HEK293T (cell line): ENCODE results near the gene TGM4.

Source experiments
- CTCF ChIA-PET: fragments of 350-600 bp; formaldehyde crosslinking; extraction: SDS; loops from one replicate; lab custom pipeline; 2021; ENCODE audit warnings: antibody characterized with exemption, inconsistent platforms; lab: Yijun Ruan, JAX
- POLR2A ChIA-PET: fragments of 350-600 bp; formaldehyde crosslinking; extraction: SDS; loops from one replicate; lab custom pipeline; 2020; ENCODE audit warnings: antibody characterized with exemption, inconsistent platforms; lab: Yijun Ruan, JAX
- DNase-seq: peaks from one replicate; pipeline ENCODE4 v3.0.0; 2012; ENCODE audit warnings: mixed read lengths; ENCODE audit errors: extremely low spot score
- ARNT ChIP-seq: fragments of 450-650 bp; IDR thresholded peaks from 2 replicates; pipeline ENCODE4 v1.6.1; 2017; ENCODE audit warnings: mild to moderate bottlenecking
- BHLHE40 ChIP-seq: fragments of 450-650 bp; IDR thresholded peaks from 2 replicates; pipeline ENCODE4 v1.6.1; 2016; ENCODE audit warnings: mild to moderate bottlenecking, moderate library complexity, borderline replicate concordance
- CTBP1 ChIP-seq: fragments of 450-650 bp; IDR thresholded peaks from 2 replicates; pipeline ENCODE4 v1.6.1; 2016; ENCODE audit warnings: borderline replicate concordance
- ELF4 ChIP-seq: fragments of 450-650 bp; IDR thresholded peaks from 2 replicates; pipeline ENCODE4 v1.6.1; 2017; ENCODE audit warnings: antibody characterized with exemption
- FOXA1 ChIP-seq: fragments of 450-650 bp; IDR thresholded peaks from 2 replicates; pipeline ENCODE4 v1.6.1; 2016; ENCODE audit warnings: mild to moderate bottlenecking
- FOXK2 ChIP-seq: fragments of 450-650 bp; IDR thresholded peaks from 2 replicates; pipeline ENCODE4 v1.6.1; 2016; ENCODE audit warnings: mild to moderate bottlenecking
- FOXM1 ChIP-seq: fragments of 450-650 bp; IDR thresholded peaks from 2 replicates; pipeline ENCODE4 v1.6.1; 2017; ENCODE audit warnings: mild to moderate bottlenecking, borderline replicate concordance
- HDGF ChIP-seq: fragments of 450-650 bp; IDR thresholded peaks from 2 replicates; pipeline ENCODE4 v1.6.1; 2017; ENCODE audit warnings: antibody characterized with exemption, borderline replicate concordance
- L3MBTL2 ChIP-seq: fragments of 450-650 bp; conservative IDR thresholded peaks from 2 replicates; pipeline ENCODE4 v1.6.1; 2016; ENCODE audit warnings: mild to moderate bottlenecking
- LEF1 ChIP-seq: fragments of 450-650 bp; IDR thresholded peaks from 2 replicates; pipeline ENCODE4 v1.6.1; 2017; ENCODE audit warnings: mild to moderate bottlenecking, borderline replicate concordance
- NFRKB ChIP-seq: fragments of 450-650 bp; IDR thresholded peaks from 2 replicates; pipeline ENCODE4 v1.6.1; 2016; ENCODE audit warnings: mild to moderate bottlenecking, moderate library complexity
- PKNOX1 ChIP-seq: fragments of 450-650 bp; IDR thresholded peaks from 2 replicates; pipeline ENCODE4 v1.6.1; 2016
- SP1 ChIP-seq: fragments of 450-650 bp; IDR thresholded peaks from 2 replicates; pipeline ENCODE4 v1.6.1; 2017
- SUZ12 ChIP-seq: fragments of 450-650 bp; IDR thresholded peaks from 2 replicates; pipeline ENCODE4 v1.6.1; 2016; ENCODE audit warnings: mild to moderate bottlenecking
- TARDBP ChIP-seq: fragments of 450-650 bp; IDR thresholded peaks from 2 replicates; pipeline ENCODE4 v1.6.1; 2016
- ZNF384 ChIP-seq: fragments of 450-650 bp; IDR thresholded peaks from 2 replicates; pipeline ENCODE4 v1.6.1; 2016

TGM4 gene

DNA sequence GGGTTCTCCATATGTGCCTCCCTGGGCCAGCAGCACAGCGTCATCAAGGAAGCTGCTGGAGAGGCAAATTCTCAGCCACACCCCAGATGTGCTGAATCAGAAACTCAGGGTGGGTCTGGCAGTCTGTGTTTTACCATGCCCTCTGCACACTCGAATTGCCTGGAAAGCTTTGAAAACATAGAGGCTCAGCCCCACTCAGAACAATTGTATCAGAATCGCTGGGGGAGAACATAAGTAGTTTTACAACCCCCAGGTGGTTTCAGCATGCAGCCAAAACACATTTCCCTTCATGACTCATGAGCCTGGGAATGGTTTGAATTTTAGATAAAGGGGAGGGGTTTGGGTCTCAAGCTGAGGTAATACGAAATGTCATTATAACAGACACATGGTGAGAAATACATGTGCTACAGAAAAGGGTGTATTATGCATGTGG is 9.6 kb downstream of the TGM4 start:
- TF ChIP-seq SUZ12 (no peak), TARDBP (no peak), PKNOX1 (no peak), FOXM1 (no peak), BHLHE40 (no peak), FOXK2 (no peak), FOXA1 (no peak), SP1 (no peak), LEF1 (no peak), NFRKB (no peak), ZNF384 (no peak), L3MBTL2 (no peak), ARNT (no peak)
- DNase-seq = no peak
- CTCF ChIA-PET = no interaction called here
- POLR2A ChIA-PET = no interaction called here

DNA sequence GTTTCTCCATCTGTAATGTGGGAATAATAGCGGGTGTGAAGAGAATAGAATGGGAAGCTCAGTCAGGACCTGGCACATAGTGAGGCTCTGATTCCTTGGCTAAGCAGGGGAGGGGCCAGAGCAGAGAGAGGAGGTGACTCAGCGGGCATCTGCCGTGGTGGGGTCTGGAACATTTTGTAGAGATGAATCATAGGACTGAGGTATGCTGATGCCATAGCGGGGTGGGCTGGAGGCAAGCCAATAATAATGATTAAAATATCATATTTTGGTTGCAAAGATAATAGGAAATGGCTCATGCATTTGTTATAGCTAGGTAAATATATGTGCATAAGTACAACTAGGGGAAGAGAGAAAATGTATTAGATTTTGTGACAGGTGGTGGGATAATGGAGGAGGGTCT is 11.2 kb downstream of the TGM4 start:
- POLR2A ChIA-PET = interaction anchor here (1.4 to 1.5 kb wide), 2 partner anchors 10 to 124 kb away, joined by 3 to 7 read pairs; partner anchors contain the start of genes KIAA1143 and KIF15
- no peak for TF ChIP-seq HDGF
- TF ChIP-seq ZNF384 = no peak
- no peak for TF ChIP-seq FOXK2
- TF ChIP-seq SP1 = no peak
- no peak for TF ChIP-seq FOXM1
- TF ChIP-seq SUZ12 = no peak
- TF ChIP-seq NFRKB = no peak
- no peak for TF ChIP-seq LEF1
- TF ChIP-seq FOXA1 = no peak
- TF ChIP-seq ARNT = no peak
- TF ChIP-seq CTBP1 = no peak
- no peak for TF ChIP-seq TARDBP
- no peak for TF ChIP-seq BHLHE40
- TF ChIP-seq PKNOX1 = no peak
- TF ChIP-seq L3MBTL2 = no peak
- TF ChIP-seq ELF4 = no peak
- DNase-seq = no peak
- CTCF ChIA-PET = no interaction called here

GRCh38 chr3:44886561-44886960 is 12.2 kb downstream of the TGM4 start:
- CTCF ChIA-PET = no interaction called here
- TF ChIP-seq ARNT (no peak), FOXM1 (no peak), NFRKB (no peak)
- DNase-seq = no peak
- POLR2A ChIA-PET = interaction anchor here (1.5 kb wide), 1 partner anchor 10 kb away, joined by 3 read pairs; no protein-coding TSS in a partner anchor

DNA sequence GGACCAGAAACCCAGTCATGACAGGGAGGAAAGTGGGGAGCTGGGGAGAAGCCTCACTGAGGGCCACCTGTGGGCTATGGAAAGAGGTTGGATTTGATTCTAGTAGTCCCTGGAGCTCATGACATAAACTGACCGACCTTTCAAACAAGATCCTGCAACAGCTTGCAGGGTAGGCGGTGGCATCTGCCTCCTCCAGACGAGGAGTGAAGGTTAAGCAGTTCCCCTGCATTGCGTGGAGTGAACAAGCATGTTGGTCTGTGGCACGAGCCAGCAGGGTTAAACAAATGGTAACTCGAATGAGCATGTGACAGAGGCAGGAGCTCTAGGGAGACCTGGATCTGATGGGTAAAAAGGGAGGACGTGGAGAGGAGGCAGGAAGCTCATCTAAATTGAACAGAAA is 12.7 kb downstream of the TGM4 start:
- ChIA-PET POLR2A (interaction anchor here (1.5 kb wide), 1 partner anchor 11 kb away, joined by 3 read pairs; no protein-coding TSS in a partner anchor), CTCF (no interaction called here)
- DNase-seq = no peak
- no peak for TF ChIP-seq PKNOX1
- TF ChIP-seq NFRKB = no peak
- TF ChIP-seq LEF1 = no peak
- no peak for TF ChIP-seq TARDBP
- TF ChIP-seq BHLHE40 = no peak
- no peak for TF ChIP-seq FOXK2
- no peak for TF ChIP-seq ELF4
- TF ChIP-seq CTBP1 = no peak
- no peak for TF ChIP-seq HDGF
- TF ChIP-seq ZNF384 = no peak
- TF ChIP-seq FOXM1 = no peak
- no peak for TF ChIP-seq FOXA1
- TF ChIP-seq SUZ12 = no peak
- TF ChIP-seq SP1 = no peak
- TF ChIP-seq L3MBTL2 = no peak
- no peak for TF ChIP-seq ARNT

DNA sequence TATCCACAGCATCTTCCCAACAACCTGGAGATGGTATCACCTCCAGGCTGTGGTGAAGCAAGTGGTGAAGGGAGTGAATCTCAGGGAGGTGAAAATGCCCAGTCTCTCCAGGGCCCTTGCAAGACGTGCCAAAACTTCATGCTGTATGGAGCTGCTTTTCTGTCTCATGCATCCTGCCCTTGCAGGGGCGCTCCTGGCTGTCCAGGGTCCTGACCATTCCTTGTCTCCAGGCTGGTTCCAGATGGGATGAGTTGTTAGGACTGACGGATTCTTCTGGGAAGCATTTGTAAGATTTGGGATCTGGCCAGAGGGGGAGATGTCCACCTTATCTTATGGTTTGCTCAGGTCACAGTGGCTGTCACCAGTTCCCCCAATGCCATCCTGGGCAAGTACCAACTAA is 15.8 kb downstream of the TGM4 start:
- ChIA-PET POLR2A (no interaction called here), CTCF (no interaction called here)
- no peak for DNase-seq
- TF ChIP-seq ZNF384 = no peak
- no peak for TF ChIP-seq LEF1
- no peak for TF ChIP-seq ELF4
- TF ChIP-seq FOXK2 = no peak
- no peak for TF ChIP-seq SUZ12
- no peak for TF ChIP-seq FOXM1
- no peak for TF ChIP-seq FOXA1
- TF ChIP-seq HDGF = no peak
- TF ChIP-seq BHLHE40 = no peak
- TF ChIP-seq PKNOX1 = no peak
- TF ChIP-seq CTBP1 = no peak
- TF ChIP-seq TARDBP = no peak
- TF ChIP-seq ARNT = no peak
- TF ChIP-seq NFRKB = no peak
- no peak for TF ChIP-seq L3MBTL2
- no peak for TF ChIP-seq SP1
